ENCODE results near the gene ARRB1. TPM values are rescaled to one million over a fixed set of nuclear protein-coding genes. Genes with fewer than 3 reads are reported as not detected.

Gene ARRB1
- total RNA-seq, 1 experiment from 2014 or later, result 219 TPM

- in situ Hi-C loops (cut with HindIII; ENCODE audit: low pct_unique_long_range_greater_than_20kb, low sequenced_read_pairs), result no loop called here
- intact Hi-C loops (cut with micrococcal nuclease; ENCODE audit: unreplicated experiment), result no loop called here
- CTCF ChIA-PET, result interaction anchor here (0.6 kb wide), 1 partner anchor 109 kb away, joined by 7 read pairs; no protein-coding TSS in a partner anchor
- no peaks in the 10 kb centered on the region for H3K4me1 ChIP-seq (ENCODE audit: control insufficient read depth, insufficient read depth, low read length)
- DNase-seq (ENCODE audit: low read depth, low spot score) (no peak), ATAC-seq (no peak)
- peaks cover 20% of the 10 kb centered on the region for H3K9me3 ChIP-seq (ENCODE audit: control insufficient read depth, insufficient read depth, low read depth, low read length)
- H3K27ac ChIP-seq (ENCODE audit: low read length), result no peak overlapping the region
- no TSS peak for BruUV-seq (replicated peaks)
- H3K4me3 ChIP-seq (ENCODE audit: low read depth in 2 of 2, low read length in 2 of 2), result no peak overlapping the region
- no peaks in the 10 kb centered on the region for H3K36me3 ChIP-seq (ENCODE audit: control insufficient read depth, insufficient read depth, low read length)
- TF ChIP-seq REST (IDR thresholded peaks at IDR 0.05; ENCODE audit: insufficient read depth in 1 of 2, low read depth in 2 of 2, low read length in 1 of 2), result no peak
- TF ChIP-seq SIN3A (IDR thresholded peaks at IDR 0.05; ENCODE audit: borderline replicate concordance, insufficient read depth, low read depth, low read length), result no peak
- no peak for TF ChIP-seq TCF7L2 (IDR thresholded peaks at IDR 0.05; ENCODE audit: low read depth, low read length)
- no peak for TF ChIP-seq CTCF (IDR thresholded peaks at IDR 0.05)
- no peak for TF ChIP-seq POLR2AphosphoS5 (IDR thresholded peaks at IDR 0.05; ENCODE audit: low read depth, low read length)
- peaks cover 4% of the 10 kb centered on the region; the same call in 1 of the 2 replicates for H3K27me3 ChIP-seq (ENCODE audit: control insufficient read depth, insufficient read depth, low read length)
- POLR2A ChIA-PET, result no interaction called here
Measured at GRCh38 chr11:75254326-75254725, 97.1 kb downstream of the ARRB1 start.

- Histone ChIP-seq H3K9me3 (ENCODE audit: control insufficient read depth, insufficient read depth, low read depth, low read length) (peaks cover 20% of the 10 kb centered on the region), H3K4me1 (ENCODE audit: control insufficient read depth, insufficient read depth, low read length) (peaks cover 3% of the 10 kb centered on the region; the same call in 1 of the 2 replicates), H3K4me3 (ENCODE audit: low read depth in 2 of 2, low read length in 2 of 2) (no peak overlapping the region), H3K27me3 (ENCODE audit: control insufficient read depth, insufficient read depth, low read length) (no peaks in the 10 kb centered on the region), H3K36me3 (ENCODE audit: control insufficient read depth, insufficient read depth, low read length) (no peaks in the 10 kb centered on the region), H3K27ac (ENCODE audit: low read length) (no peak overlapping the region)
- no peak for ATAC-seq
- ChIA-PET POLR2A (no interaction called here), CTCF (interaction anchor here (0.6 to 2.5 kb wide), 3 partner anchors 104 to 339 kb away, joined by 3 to 42 read pairs (median 4); no protein-coding TSS in a partner anchor)
- no peak for TF ChIP-seq CTCF (IDR thresholded peaks at IDR 0.05)
- TF ChIP-seq REST (IDR thresholded peaks at IDR 0.05; ENCODE audit: insufficient read depth in 1 of 2, low read depth in 2 of 2, low read length in 1 of 2), result no peak
- no peak for TF ChIP-seq TCF7L2 (IDR thresholded peaks at IDR 0.05; ENCODE audit: low read depth, low read length)
- no peak for TF ChIP-seq POLR2AphosphoS5 (IDR thresholded peaks at IDR 0.05; ENCODE audit: low read depth, low read length)
- TF ChIP-seq SIN3A (IDR thresholded peaks at IDR 0.05; ENCODE audit: borderline replicate concordance, insufficient read depth, low read depth, low read length), result no peak
- DNase-seq (ENCODE audit: low read depth, low spot score), result no peak
- no TSS peak for BruUV-seq (replicated peaks)
- in situ Hi-C loops (cut with HindIII; ENCODE audit: low pct_unique_long_range_greater_than_20kb, low sequenced_read_pairs) (loop anchor here (25.0 kb wide), 1 partner anchor 237 kb away; no protein-coding TSS in a partner anchor), intact Hi-C loops (cut with micrococcal nuclease; ENCODE audit: unreplicated experiment) (loop anchor here (2.0 to 10.0 kb wide), 2 partner anchors 109 to 325 kb away; no protein-coding TSS in a partner anchor)
Measured at GRCh38 chr11:75249704-75250103, 101.8 kb downstream of the ARRB1 start.
